Measurements from ENCODE around the gene GRIP2. TPM values are rescaled to one million over a fixed set of nuclear protein-coding genes. Genes with fewer than 3 reads are reported as not detected.

GRIP2 gene
- total RNA-seq, 4 donors from 2014 or later = 0.45 to 0.92 (median 0.66) TPM

DNA sequence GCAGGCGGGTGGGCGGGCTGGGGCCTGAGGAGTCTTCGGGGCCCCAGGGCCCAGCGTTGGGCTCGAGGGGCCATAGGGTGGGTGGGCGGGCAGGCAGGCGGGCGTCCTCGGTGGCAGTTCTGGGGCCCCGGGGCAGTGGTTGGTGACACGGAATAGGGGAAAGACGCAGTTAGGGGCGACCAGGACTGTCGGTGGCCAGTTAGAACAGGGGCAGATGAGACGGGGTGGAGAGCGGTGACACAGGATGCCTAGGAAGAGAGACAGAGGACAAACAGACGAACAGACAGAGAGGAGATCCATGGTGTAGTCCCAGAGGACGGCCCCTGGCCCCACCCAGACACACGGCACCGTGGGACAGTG lies 36.5 kb downstream of the GRIP2 start:
- intact Hi-C loops (cut with DNase I) = no loop called here
- 93% methylated on average over 20 of the region's 20 CpGs for WGBS
- peaks cover 0 to 1% (median under 1%) of the 10 kb centered on the region in 4 donors for H3K4me1 ChIP-seq
- no peak overlapping the region for H3K27ac ChIP-seq (replicated peaks in 1 of 4)
- TF ChIP-seq POLR2A (IDR thresholded peaks at IDR 0.05; ENCODE audit: low read depth) = no peak
- TF ChIP-seq EP300 (IDR thresholded peaks at IDR 0.05) = no peak
- TF ChIP-seq, protein P1, sequence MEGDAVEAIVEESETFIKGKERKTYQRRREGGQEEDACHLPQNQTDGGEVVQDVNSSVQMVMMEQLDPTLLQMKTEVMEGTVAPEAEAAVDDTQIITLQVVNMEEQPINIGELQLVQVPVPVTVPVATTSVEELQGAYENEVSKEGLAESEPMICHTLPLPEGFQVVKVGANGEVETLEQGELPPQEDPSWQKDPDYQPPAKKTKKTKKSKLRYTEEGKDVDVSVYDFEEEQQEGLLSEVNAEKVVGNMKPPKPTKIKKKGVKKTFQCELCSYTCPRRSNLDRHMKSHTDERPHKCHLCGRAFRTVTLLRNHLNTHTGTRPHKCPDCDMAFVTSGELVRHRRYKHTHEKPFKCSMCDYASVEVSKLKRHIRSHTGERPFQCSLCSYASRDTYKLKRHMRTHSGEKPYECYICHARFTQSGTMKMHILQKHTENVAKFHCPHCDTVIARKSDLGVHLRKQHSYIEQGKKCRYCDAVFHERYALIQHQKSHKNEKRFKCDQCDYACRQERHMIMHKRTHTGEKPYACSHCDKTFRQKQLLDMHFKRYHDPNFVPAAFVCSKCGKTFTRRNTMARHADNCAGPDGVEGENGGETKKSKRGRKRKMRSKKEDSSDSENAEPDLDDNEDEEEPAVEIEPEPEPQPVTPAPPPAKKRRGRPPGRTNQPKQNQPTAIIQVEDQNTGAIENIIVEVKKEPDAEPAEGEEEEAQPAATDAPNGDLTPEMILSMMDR (IDR thresholded peaks at IDR 0.05) = no peak
- TF ChIP-seq POLR2AphosphoS5 (IDR thresholded peaks at IDR 0.05) = no peak
- peaks cover 0 to 24% (median 11%) of the 10 kb centered on the region in 4 donors for H3K9me3 ChIP-seq
- no peak overlapping the region for H3K4me3 ChIP-seq
- H3K27me3 ChIP-seq = peaks cover 0 to 14% (median 0%) of the 10 kb centered on the region in 4 donors
- peaks cover 0 to 32% (median 0%) of the 10 kb centered on the region in 4 donors for H3K36me3 ChIP-seq
- no peak for DNase-seq (ENCODE audit: extremely low spot score)

DNA sequence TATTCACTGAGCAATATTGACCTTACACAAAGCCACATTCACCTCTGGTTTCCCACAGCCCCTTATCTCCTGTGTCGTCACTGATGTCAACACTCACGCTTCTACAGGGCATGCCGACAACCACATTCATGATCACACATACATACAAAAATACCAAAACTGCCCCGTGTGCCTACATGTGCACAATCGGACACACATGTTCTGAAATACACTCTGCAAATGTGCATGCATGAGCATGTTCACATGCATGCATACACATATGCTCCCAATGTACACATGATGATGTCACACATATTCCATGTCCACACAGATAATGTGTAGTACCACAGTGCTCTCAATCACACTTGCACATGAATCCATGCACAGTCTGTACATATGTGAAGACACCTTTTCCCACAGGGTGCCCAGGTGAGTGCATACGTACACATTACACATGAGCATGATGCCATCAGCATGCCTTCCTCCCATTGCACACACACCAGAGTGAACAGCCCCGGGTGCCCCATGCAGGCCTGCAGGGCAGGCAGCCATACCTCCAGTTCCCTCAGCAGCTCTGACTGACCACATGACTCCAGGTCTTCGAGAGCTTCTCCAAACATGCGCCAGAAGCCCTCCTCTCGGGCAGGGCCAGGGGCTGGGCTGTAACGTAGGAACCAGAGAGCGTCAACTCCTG lies 37.0 kb downstream of the GRIP2 start:
- peaks cover 0 to 11% (median 0%) of the 10 kb centered on the region in 4 donors for H3K27me3 ChIP-seq
- intact Hi-C loops (cut with DNase I) = no loop called here
- no peak for DNase-seq (ENCODE audit: extremely low spot score)
- no peak for TF ChIP-seq POLR2AphosphoS5 (IDR thresholded peaks at IDR 0.05)
- TF ChIP-seq, protein P1 (IDR thresholded peaks at IDR 0.05) = no peak
- TF ChIP-seq POLR2A (IDR thresholded peaks at IDR 0.05; ENCODE audit: low read depth) = no peak
- no peak for TF ChIP-seq EP300 (IDR thresholded peaks at IDR 0.05)
- peaks cover 0 to 24% (median 11%) of the 10 kb centered on the region in 4 donors for H3K9me3 ChIP-seq
- 99% methylated on average over 6 of the region's 12 CpGs for WGBS
- no peak overlapping the region for H3K27ac ChIP-seq (replicated peaks in 1 of 4)
- peaks cover 0 to 33% (median 0%) of the 10 kb centered on the region in 4 donors for H3K36me3 ChIP-seq
- no peak overlapping the region for H3K4me3 ChIP-seq
- no peaks in the 10 kb centered on the region for H3K4me1 ChIP-seq

DNA sequence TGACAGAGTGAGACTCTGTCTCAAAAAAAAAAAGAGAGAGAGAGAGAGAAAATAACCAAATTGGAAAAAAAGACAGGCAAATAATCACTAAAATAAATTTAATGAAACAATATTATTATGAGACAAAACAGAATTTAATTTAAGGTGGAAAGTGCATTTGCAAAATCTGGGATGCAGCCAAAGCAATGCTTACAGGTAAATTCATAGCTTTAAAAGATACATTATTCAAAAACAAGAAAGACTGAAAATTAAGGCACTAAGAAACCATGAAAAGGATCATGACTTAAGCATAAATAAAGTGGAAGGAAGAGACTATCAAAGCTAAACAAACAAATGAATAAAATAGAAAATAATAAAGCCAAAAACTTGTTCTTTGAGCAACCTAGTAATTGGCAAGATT lies 37.7 kb downstream of the GRIP2 start:
- peaks cover 0 to 24% (median 11%) of the 10 kb centered on the region in 4 donors for H3K9me3 ChIP-seq
- TF ChIP-seq POLR2AphosphoS5 (IDR thresholded peaks at IDR 0.05) (no peak), EP300 (IDR thresholded peaks at IDR 0.05) (no peak)
- no peaks in the 10 kb centered on the region for H3K4me1 ChIP-seq
- H3K36me3 ChIP-seq = peaks cover 0 to 34% (median 0%) of the 10 kb centered on the region in 4 donors
- intact Hi-C loops (cut with DNase I) = no loop called here
- no peak overlapping the region for H3K27ac ChIP-seq (replicated peaks in 1 of 4)
- H3K4me3 ChIP-seq = no peak overlapping the region
- no peak for DNase-seq (ENCODE audit: extremely low spot score)
- H3K27me3 ChIP-seq = peaks cover 0 to 5% (median 0%) of the 10 kb centered on the region in 4 donors

DNA sequence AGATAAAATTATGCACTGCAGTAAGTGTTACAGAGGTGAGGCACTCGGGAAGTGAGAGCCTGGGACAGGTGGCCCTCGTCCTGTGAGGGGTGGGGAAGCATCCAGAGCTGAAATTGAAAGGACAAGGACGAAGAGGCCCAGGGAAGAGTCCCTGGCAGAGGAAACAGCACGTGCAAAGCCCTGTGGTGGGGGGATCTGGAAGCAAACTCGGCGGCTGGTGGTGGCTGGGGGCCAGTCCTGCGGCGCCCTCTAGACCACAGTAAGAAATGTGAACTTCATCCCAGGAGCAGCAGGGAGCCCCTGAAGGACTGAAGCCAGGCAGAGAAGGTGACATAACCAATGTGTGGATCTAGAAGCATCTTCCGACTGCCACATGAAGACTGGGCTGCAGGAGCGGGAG lies 42.8 kb downstream of the GRIP2 start:
- Histone ChIP-seq H3K4me1 (no peaks in the 10 kb centered on the region), H3K27ac (replicated peaks in 1 of 4) (no peak overlapping the region), H3K9me3 (peaks cover 0 to 14% (median 5%) of the 10 kb centered on the region in 4 donors), H3K27me3 (no peaks in the 10 kb centered on the region), H3K36me3 (peaks cover 0 to 52% (median 4%) of the 10 kb centered on the region in 4 donors), H3K4me3 (no peak overlapping the region)
- TF ChIP-seq POLR2A (IDR thresholded peaks at IDR 0.05; ENCODE audit: low read depth) (no peak), EP300 (IDR thresholded peaks at IDR 0.05) (no peak), POLR2AphosphoS5 (IDR thresholded peaks at IDR 0.05) (no peak)
- TF ChIP-seq, protein P1 (IDR thresholded peaks at IDR 0.05) = no peak
- intact Hi-C loops (cut with DNase I) = no loop called here
- WGBS = 64% methylated on average over 10 of the region's 10 CpGs
- DNase-seq (ENCODE audit: extremely low spot score) = no peak

DNA sequence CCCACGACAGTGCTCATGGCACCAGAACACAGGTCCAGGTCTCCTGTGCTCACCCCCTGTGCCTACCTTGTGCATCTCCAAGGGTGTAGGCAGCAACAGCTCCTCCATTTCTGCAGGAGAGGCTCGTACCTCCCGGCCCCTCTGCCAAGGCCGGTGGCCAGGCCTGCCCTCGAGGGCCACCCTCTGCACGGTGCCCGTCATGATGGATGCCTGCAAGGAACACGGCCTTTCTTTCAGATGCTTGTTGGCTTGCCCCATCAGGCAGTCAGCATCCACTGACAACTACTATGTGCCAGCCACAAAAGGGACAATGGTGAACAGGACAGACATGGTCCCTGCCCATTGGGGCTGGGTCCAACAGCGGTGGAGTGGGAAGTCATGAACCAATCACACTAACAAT lies 43.8 kb downstream of the GRIP2 start:
- TF ChIP-seq POLR2A (IDR thresholded peaks at IDR 0.05; ENCODE audit: low read depth) = no peak
- TF ChIP-seq, protein P1 (IDR thresholded peaks at IDR 0.05) = no peak
- no peak for TF ChIP-seq EP300 (IDR thresholded peaks at IDR 0.05)
- no peak for TF ChIP-seq POLR2AphosphoS5 (IDR thresholded peaks at IDR 0.05)
- DNase-seq (ENCODE audit: extremely low spot score) = no peak
- Histone ChIP-seq H3K4me3 (no peak overlapping the region), H3K36me3 (peaks cover 0 to 54% (median 4%) of the 10 kb centered on the region in 4 donors), H3K27ac (replicated peaks in 1 of 4) (no peak overlapping the region), H3K27me3 (no peaks in the 10 kb centered on the region), H3K9me3 (peaks cover 0 to 5% (median 0%) of the 10 kb centered on the region in 4 donors), H3K4me1 (no peaks in the 10 kb centered on the region)
- intact Hi-C loops (cut with DNase I) = no loop called here
- 88% methylated on average over 4 of the region's 9 CpGs for WGBS

Measured in esophagus muscularis mucosa (tissue), 4 donors.